ENCODE data around the gene SOX13.

SOX13 gene

GRCh38 chr1:204065174-204065985, 7.5 kb upstream of the SOX13 start:
- DNase-seq: no peak

- DNase-seq: no peak
Measured at GRCh38 chr1:204065986-204066300, 7.0 kb upstream of the SOX13 start.

GRCh38 chr1:204067935-204068334, 5.0 kb upstream of the SOX13 start:
- no peak for DNase-seq

GRCh38 chr1:204069887-204070286, 3.0 kb upstream of the SOX13 start:
- no peak for DNase-seq

GRCh38 chr1:204070895-204071294, 2.0 kb upstream of the SOX13 start:
- DNase-seq: no peak

- DNase-seq: no peak
Measured at GRCh38 chr1:204073837-204074273, 940 bp downstream of the SOX13 start.

- DNase-seq: peak; percentile 72
Measured at GRCh38 chr1:204074274-204075138, 1.6 kb downstream of the SOX13 start.

GRCh38 chr1:204075139-204075521, 2.2 kb downstream of the SOX13 start:
- peak; percentile 58 for DNase-seq

- no peak for DNase-seq
Measured at GRCh38 chr1:204075890-204076846, 3.3 kb downstream of the SOX13 start.

GRCh38 chr1:204076891-204077290, 4.0 kb downstream of the SOX13 start:
- DNase-seq: no peak

- DNase-seq: peak; percentile 46
Measured at GRCh38 chr1:204077979-204078696, 5.2 kb downstream of the SOX13 start.

- no peak for DNase-seq
Measured at GRCh38 chr1:204079608-204079999, 6.7 kb downstream of the SOX13 start.

- DNase-seq: no peak
Measured at GRCh38 chr1:204080163-204080903, 7.4 kb downstream of the SOX13 start.

GRCh38 chr1:204081164-204081790, 8.4 kb downstream of the SOX13 start:
- DNase-seq: no peak

GRCh38 chr1:204081791-204082513, 9.0 kb downstream of the SOX13 start:
- DNase-seq: no peak

- DNase-seq: no peak
Measured at GRCh38 chr1:204083491-204083890, 10.6 kb downstream of the SOX13 start.

GRCh38 chr1:204084247-204084772, 11.4 kb downstream of the SOX13 start:
- peak; percentile 70 for DNase-seq

- DNase-seq: no peak
Measured at GRCh38 chr1:204085876-204086275, 13.0 kb downstream of the SOX13 start.

- no peak for DNase-seq
Measured at GRCh38 chr1:204087181-204087892, 14.4 kb downstream of the SOX13 start.

Data from right forelimb (tissue), 1 donor.